H1 (cell line): ENCODE results near the gene CSF2RB. TPM values are rescaled to one million over a fixed set of nuclear protein-coding genes. Genes with fewer than 3 reads are reported as not detected.

Experiments used
- CTCF ChIA-PET: fragments of 300-600 bp; sonication (Branson Sonifier 250); formaldehyde crosslinking; loops from one replicate; lab custom pipeline; 2021; ENCODE audit not compliant: partially characterized antibody; lab: Charles Lee
- POLR2A ChIA-PET: fragments of 300-600 bp; sonication (Branson Sonifier 250); formaldehyde crosslinking; loops from one replicate; lab custom pipeline; 2021; ENCODE audit warnings: inconsistent platforms; ENCODE audit not compliant: partially characterized antibody; lab: Charles Lee
- DNase-seq, 2 experiments: peaks; one replicate each; pipeline versions ENCODE4 v3.0.0 to v3.0.0-alpha.2; 2010 to 2022; ENCODE audit warnings: low spot score in 2 of 2, low read depth in 1 of 2, mixed read lengths in 1 of 2
- FAIRE-seq: peaks from 2 replicates; lab custom pipeline; 2011; peaks lifted over from hg19 to GRCh38; lab: Jason Lieb, UNC
- H2AFZ ChIP-seq: 2 replicates; pipeline ENCODE4 v1.8.1; 2012; ENCODE audit warnings: low read length, inconsistent platforms
- H2AK5ac ChIP-seq: 2 replicates; pipeline ENCODE4 v1.6.1; 2013; ENCODE audit warnings: low read depth, low read length
- H2BK120ac ChIP-seq: replicated peaks from 2 replicates; pipeline ENCODE3; 2013; ENCODE audit warnings: low read depth, low read length, inconsistent platforms
- H2BK12ac ChIP-seq: 2 replicates; pipeline ENCODE4 v1.6.1; 2013; ENCODE audit warnings: low read depth, low read length
- H2BK15ac ChIP-seq: 2 replicates; pipeline ENCODE4 v1.6.1; 2013; ENCODE audit warnings: low read length
- H2BK20ac ChIP-seq: 2 replicates; pipeline ENCODE4 v1.6.1; 2013; ENCODE audit warnings: low read length
- H2BK5ac ChIP-seq: 2 replicates; pipeline ENCODE4 v1.6.1; 2013; ENCODE audit warnings: low read depth, low read length
- H3K14ac ChIP-seq: 2 replicates; pipeline ENCODE4 v1.6.1; 2013; ENCODE audit warnings: inconsistent platforms; ENCODE audit not compliant: insufficient read length
- H3K18ac ChIP-seq: 2 replicates; pipeline ENCODE4 v1.6.1; 2013; ENCODE audit warnings: low read length; ENCODE audit errors: extremely low read depth
- H3K23ac ChIP-seq: 2 replicates; pipeline ENCODE4 v1.6.1; 2013; ENCODE audit warnings: inconsistent platforms; ENCODE audit not compliant: insufficient read length
- H3K23me2 ChIP-seq: 2 replicates; pipeline ENCODE4 v1.6.1; 2013; ENCODE audit warnings: low read depth, low read length
- H3K27ac ChIP-seq: 2 replicates; pipeline ENCODE4 v1.6.1; 2011; ENCODE audit warnings: low read depth, low read length, inconsistent platforms
- H3K27me3 ChIP-seq, 4 experiments: replicated peaks in 1 of 4; 1 replicate in 1 of 4; 2 replicates in 3 of 4; pipeline versions ENCODE4 v1.6.1 to v1.8.1; 2011 to 2013; ENCODE audit warnings: low read length in 3 of 4, mild to moderate bottlenecking in 3 of 4, inconsistent platforms in 2 of 4, mixed read lengths in 2 of 4, moderate library complexity in 1 of 4; ENCODE audit not compliant: control insufficient read depth in 3 of 4, insufficient read depth in 3 of 4; ENCODE audit errors: extremely low read depth in 1 of 4
- H3K36me3 ChIP-seq, 4 experiments: 2 replicates each; pipeline versions ENCODE4 v1.6.1 to v1.8.1; 2011 to 2013; ENCODE audit warnings: mild to moderate bottlenecking in 4 of 4, low read length in 3 of 4, moderate library complexity in 2 of 4, control low read depth in 1 of 4, inconsistent platforms in 1 of 4; ENCODE audit not compliant: insufficient read depth in 4 of 4, control insufficient read depth in 2 of 4
- H3K4ac ChIP-seq: replicated peaks from 2 replicates; pipeline ENCODE3; 2013; ENCODE audit warnings: low read length, low read depth, mixed read lengths, inconsistent platforms; ENCODE audit not compliant: insufficient read length
- H3K4me1 ChIP-seq, 4 experiments: replicated peaks in 1 of 4; 1 replicate in 1 of 4; 2 replicates in 3 of 4; pipeline versions ENCODE4 v1.6.1 to v1.8.1; 2011 to 2013; ENCODE audit warnings: low read length in 3 of 4, inconsistent platforms in 2 of 4, mixed read lengths in 1 of 4; ENCODE audit not compliant: insufficient read depth in 4 of 4, control insufficient read depth in 3 of 4
- H3K4me2 ChIP-seq, 2 experiments: 2 replicates each; pipeline versions ENCODE4 v1.6.1 to v1.8.1; 2011 to 2013; ENCODE audit warnings: low read depth in 2 of 2, low read length in 2 of 2, control low read depth in 1 of 2, inconsistent platforms in 1 of 2, mild to moderate bottlenecking in 1 of 2; ENCODE audit not compliant: insufficient read depth in 1 of 2
- H3K4me3 ChIP-seq, 4 experiments: fragments of 200-600, 300-600 bp in 1 of 4; sonication (generic), shearing (Covaris generic), sonication (Bioruptor Twin) in 1 of 4; 2 replicates each; pipeline versions ENCODE4 v1.5.1 to v1.8.1; 2011 to 2016; ENCODE audit warnings: low read length in 4 of 4, low read depth in 3 of 4, control low read depth in 2 of 4, inconsistent platforms in 2 of 4, mild to moderate bottlenecking in 2 of 4, mixed read lengths in 1 of 4, moderate library complexity in 1 of 4; ENCODE audit not compliant: insufficient read depth in 2 of 4; ENCODE audit errors: extremely low read depth in 1 of 4
- H3K56ac ChIP-seq: replicated peaks from 2 replicates; pipeline ENCODE3; 2013; ENCODE audit warnings: low read depth, mild to moderate bottlenecking, mixed read lengths, low read length, inconsistent platforms; ENCODE audit not compliant: insufficient read length
- H3K79me1 ChIP-seq: 2 replicates; pipeline ENCODE4 v1.6.1; 2013; ENCODE audit warnings: low read depth, low read length, control low read depth
- H3K79me2 ChIP-seq, 2 experiments: 2 replicates each; pipeline versions ENCODE4 v1.6.1 to v1.8.1; 2012 to 2013; ENCODE audit warnings: low read length in 2 of 2, mild to moderate bottlenecking in 2 of 2, inconsistent platforms in 1 of 2; ENCODE audit not compliant: insufficient read depth in 2 of 2, control insufficient read depth in 1 of 2
- H3K9ac ChIP-seq, 4 experiments: replicated peaks in 1 of 4; 1 replicate in 1 of 4; 2 replicates in 3 of 4; pipeline versions ENCODE4 v1.6.1 to v1.8.1; 2011 to 2013; ENCODE audit warnings: low read depth in 3 of 4, low read length in 3 of 4, control low read depth in 2 of 4, mild to moderate bottlenecking in 2 of 4, moderate library complexity in 2 of 4, inconsistent platforms in 1 of 4; ENCODE audit errors: extremely low read depth in 1 of 4
- H3K9me3 ChIP-seq, 2 experiments: 2 replicates each; pipeline versions ENCODE4 v1.6.1 to v1.8.1; 2012 to 2013; ENCODE audit warnings: mild to moderate bottlenecking in 2 of 2, moderate library complexity in 2 of 2, control low read depth in 1 of 2, inconsistent platforms in 1 of 2, low read depth in 1 of 2, low read length in 1 of 2, mixed read lengths in 1 of 2; ENCODE audit not compliant: insufficient read depth in 2 of 2
- H4K20me1 ChIP-seq, 2 experiments: replicated peaks in 1 of 2; 2 replicates each; pipeline versions ENCODE3 to v1.8.1; 2011 to 2013; ENCODE audit warnings: inconsistent platforms in 2 of 2, low read length in 2 of 2, mild to moderate bottlenecking in 1 of 2; ENCODE audit not compliant: insufficient read depth in 2 of 2, control insufficient read depth in 1 of 2
- H4K5ac ChIP-seq: 2 replicates; pipeline ENCODE4 v1.6.1; 2013; ENCODE audit warnings: low read length, low read depth, mixed read lengths, inconsistent platforms; ENCODE audit not compliant: insufficient read length
- H4K8ac ChIP-seq: 2 replicates; pipeline ENCODE4 v1.8.0; 2013; ENCODE audit warnings: mild to moderate bottlenecking, moderate library complexity, low read length, inconsistent platforms; ENCODE audit not compliant: insufficient read depth; ENCODE audit errors: extremely low read depth
- H4K91ac ChIP-seq: replicated peaks from 2 replicates; pipeline ENCODE3; 2013; ENCODE audit warnings: low read length, mixed read lengths, inconsistent platforms; ENCODE audit not compliant: insufficient read length
- BACH1 ChIP-seq: IDR thresholded peaks from 2 replicates; pipeline ENCODE4 v1.6.1; 2012; ENCODE audit warnings: low read length, improper control_type of control experiment
- CBX5 ChIP-seq: fragments of 300-800, 300-1000 bp; sonication (generic); IDR thresholded peaks from 2 replicates; pipeline ENCODE4 v1.7.1; 2016; ENCODE audit warnings: antibody characterized with exemption, low read length, low read depth
- CBX8 ChIP-seq: fragments of 300-800, 300-1000 bp; sonication (generic); IDR thresholded peaks from 2 replicates; pipeline ENCODE4 v1.7.1; 2016; ENCODE audit warnings: low read depth, low read length, borderline replicate concordance
- CHD2 ChIP-seq: IDR thresholded peaks from 2 replicates; pipeline ENCODE4 v1.6.1; 2012; ENCODE audit warnings: low read length, improper control_type of control experiment
- CREB1 ChIP-seq: IDR thresholded peaks from 2 replicates; pipeline ENCODE4 v1.6.1; 2012; ENCODE audit warnings: inconsistent platforms
- GABPA ChIP-seq: IDR thresholded peaks from 2 replicates; pipeline ENCODE4 v1.6.1; 2011; ENCODE audit warnings: mild to moderate bottlenecking, low read length, moderate library complexity, borderline replicate concordance; ENCODE audit not compliant: insufficient read depth
- GTF2F1 ChIP-seq: IDR thresholded peaks from 2 replicates; pipeline ENCODE4 v1.6.1; 2012; ENCODE audit warnings: low read depth, low read length, improper control_type of control experiment, borderline replicate concordance
- JUND ChIP-seq: IDR thresholded peaks from 2 replicates; pipeline ENCODE4 v1.6.1; 2011; ENCODE audit warnings: mild to moderate bottlenecking, improper control_type of control experiment, low read length
- POLR2A ChIP-seq, 2 experiments: IDR thresholded peaks; 1 replicate in 1 of 2; 2 replicates in 1 of 2; pipeline ENCODE4 v1.6.1; 2011; ENCODE audit warnings: low read depth in 2 of 2, low read length in 2 of 2, mild to moderate bottlenecking in 2 of 2; ENCODE audit errors: control extremely low read depth in 1 of 2
- TAF1 ChIP-seq: IDR thresholded peaks from 2 replicates; pipeline ENCODE4 v1.6.1; 2011; ENCODE audit warnings: mild to moderate bottlenecking, low read depth, low read length
- USF2 ChIP-seq: IDR thresholded peaks from 2 replicates; pipeline ENCODE4 v1.6.1; 2011; ENCODE audit warnings: low read length, improper control_type of control experiment
- WGBS, 2 experiments: shearing (Covaris generic) in 1 of 2; methylation state at CpG; one replicate each; pipeline versions ENCODE4 v1.1.6 to v1.1.7; 2013 to 2015; ENCODE audit warnings: low lambda C conversion rate in 2 of 2, mixed read lengths in 2 of 2, inconsistent platforms in 1 of 2, low coverage in 1 of 2, missing lambda C conversion rate in 1 of 2; ENCODE audit not compliant: insufficient replicate concordance in 2 of 2, insufficient coverage in 1 of 2, insufficient read length in 1 of 2; ENCODE audit errors: extremely low coverage in 1 of 2, missing lambda C conversion rate in 1 of 2; 5-methylcytosine and 5-hydroxymethylcytosine counted together
- polyA plus RNA-seq, 7 experiments: library from polyadenylated mRNA; depleted of rRNA in 3 of 7; stranded (reverse) in 5 of 7; unstranded in 2 of 7; fragments of >200 nt in 5 of 7; fragments of 200-250 nt in 2 of 7; gene quantifications; 1 replicate in 5 of 7; 2 replicates in 1 of 7; 4 replicates in 1 of 7; pipeline versions ENCODE4 v1.2.1 to v1.2.3, GENCODE V29; 2011 to 2013; ENCODE audit warnings: missing spikeins in 2 of 7, mixed read lengths in 2 of 7
- total RNA-seq: library from RNA; stranded (reverse); fragmentation: NEBNext Ultra II Directional; extraction: Animal tissue kit (Norgen Biotek cat#: 25700); gene quantifications from 2 replicates; pipeline ENCODE4 v1.2.1, GENCODE V29; 2021

CSF2RB gene
- total and polyA plus RNA-seq, 2 of the 8 experiments (the other 6 are each of a cell fraction or from before 2014, with no cell fraction given) = not detected

- FAIRE-seq = no peak
- Histone ChIP-seq H3K4me1 (no peaks in the 10 kb centered on the region), H3K23ac (no peak overlapping the region), H3K14ac (no peak overlapping the region), H4K8ac (no peak overlapping the region), H3K79me2 (no peaks in the 10 kb centered on the region), H3K18ac (no peak overlapping the region), H3K79me1 (no peaks in the 10 kb centered on the region), H2AFZ (no peak overlapping the region), H4K5ac (no peak overlapping the region), H3K9me3 (peaks cover 0 to 1% of the 10 kb centered on the region in 2 experiments; a peak in 2 of 4 replicates), H3K56ac (no peak overlapping the region), H2BK120ac (no peak overlapping the region), H3K4me3 (no peak overlapping the region), H3K36me3 (no peaks in the 10 kb centered on the region), H3K27ac (no peak overlapping the region), H2BK5ac (no peak overlapping the region), H3K23me2 (no peaks in the 10 kb centered on the region; the same call in 1 of the 2 replicates), H3K27me3 (no peaks in the 10 kb centered on the region), H3K4ac (no peak overlapping the region), H3K4me2 (no peak overlapping the region), H4K91ac (no peak overlapping the region), H2BK20ac (no peak overlapping the region), H2AK5ac (no peak overlapping the region), H2BK15ac (no peak overlapping the region), H3K9ac (no peak overlapping the region), H2BK12ac (no peak overlapping the region), H4K20me1 (no peaks in the 10 kb centered on the region)
- no peak for DNase-seq
- POLR2A ChIA-PET = no interaction called here
- CTCF ChIA-PET = interaction anchor here (0.7 to 1.3 kb wide), 2 partner anchors 17 to 70 kb away, joined by 3 read pairs; no protein-coding TSS in a partner anchor
- TF ChIP-seq CBX8 (no peak), BACH1 (no peak), GABPA (no peak), POLR2A (IDR thresholded peaks at IDR 0.05; ENCODE audit: control extremely low read depth in 1 of 2, low read depth in 2 of 2, low read length in 2 of 2) (no peak), CREB1 (no peak), GTF2F1 (no peak), CBX5 (no peak), TAF1 (no peak), USF2 (no peak), JUND (no peak), CHD2 (no peak)
- 84% methylated on average over 7 of the region's 13 CpGs; no CpG with 5 or more reads in 1 of the 2 experiments for WGBS, 2 experiments
Measured at GRCh38 chr22:36953239-36954080, 40.0 kb downstream of the CSF2RB start.
